Nephron (organoid): ENCODE measurements around the gene TPM4.

ENCODE experiments used
- H3K27ac Mint-ChIP-seq, 3 experiments: 2 replicates each; pipeline ENCODE4 v1.8.0; 2020; ENCODE audit warnings: mixed read lengths in 3 of 3, mild to moderate bottlenecking in 2 of 3, moderate library complexity in 1 of 3
- H3K27me3 Mint-ChIP-seq: 2 replicates; pipeline ENCODE4 v1.8.0; 2021; ENCODE audit warnings: low read depth, mild to moderate bottlenecking, moderate library complexity, mixed read lengths
- H3K36me3 Mint-ChIP-seq: 2 replicates; pipeline ENCODE4 v1.8.0; 2020; ENCODE audit warnings: low read depth, mixed read lengths
- H3K4me1 Mint-ChIP-seq: 2 replicates; pipeline ENCODE4 v1.8.0; 2020; ENCODE audit warnings: mixed read lengths
- H3K4me3 Mint-ChIP-seq, 3 experiments: 2 replicates each; pipeline ENCODE4 v1.8.0; 2020; ENCODE audit warnings: mild to moderate bottlenecking in 3 of 3, mixed read lengths in 3 of 3, moderate library complexity in 2 of 3
- H3K9me3 Mint-ChIP-seq: 2 replicates; pipeline ENCODE4 v1.8.0; 2020; ENCODE audit warnings: mixed read lengths
- TF ChIP-seq, protein P1 (sequence below), 3 experiments: fragments of 200-600 bp; sonication (generic); IDR thresholded peaks; one replicate each; pipeline ENCODE4 v1.5.0; 2021; ENCODE audit warnings: antibody characterized with exemption in 3 of 3; ENCODE audit not compliant: unreplicated experiment in 3 of 3

Gene TPM4

DNA sequence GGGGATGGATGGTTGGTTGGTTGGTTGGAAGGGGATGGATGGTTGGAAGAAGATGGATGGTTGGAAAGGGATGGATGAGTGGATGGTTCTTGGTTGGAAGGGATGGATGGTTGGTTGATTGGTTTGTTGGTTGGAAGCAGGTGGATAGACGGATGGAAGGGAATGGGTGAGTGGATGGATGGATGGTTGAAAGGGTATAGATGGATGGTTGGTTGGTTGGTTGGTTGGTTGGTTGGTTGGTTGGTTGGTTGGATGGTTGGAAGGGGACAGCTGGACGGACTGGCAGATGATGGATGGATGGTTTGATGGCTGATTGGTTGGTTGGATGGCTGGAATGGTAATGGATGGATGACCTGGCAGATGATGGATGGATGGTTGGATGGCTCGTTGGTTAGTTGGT lies 55.4 kb downstream of the TPM4 start:
- H3K36me3 Mint-ChIP-seq = peaks cover 65% of the 10 kb centered on the region
- H3K4me3 Mint-ChIP-seq = no peak overlapping the region
- no peaks in the 10 kb centered on the region for H3K27me3 Mint-ChIP-seq
- H3K4me1 Mint-ChIP-seq = no peaks in the 10 kb centered on the region
- TF ChIP-seq, protein P1, sequence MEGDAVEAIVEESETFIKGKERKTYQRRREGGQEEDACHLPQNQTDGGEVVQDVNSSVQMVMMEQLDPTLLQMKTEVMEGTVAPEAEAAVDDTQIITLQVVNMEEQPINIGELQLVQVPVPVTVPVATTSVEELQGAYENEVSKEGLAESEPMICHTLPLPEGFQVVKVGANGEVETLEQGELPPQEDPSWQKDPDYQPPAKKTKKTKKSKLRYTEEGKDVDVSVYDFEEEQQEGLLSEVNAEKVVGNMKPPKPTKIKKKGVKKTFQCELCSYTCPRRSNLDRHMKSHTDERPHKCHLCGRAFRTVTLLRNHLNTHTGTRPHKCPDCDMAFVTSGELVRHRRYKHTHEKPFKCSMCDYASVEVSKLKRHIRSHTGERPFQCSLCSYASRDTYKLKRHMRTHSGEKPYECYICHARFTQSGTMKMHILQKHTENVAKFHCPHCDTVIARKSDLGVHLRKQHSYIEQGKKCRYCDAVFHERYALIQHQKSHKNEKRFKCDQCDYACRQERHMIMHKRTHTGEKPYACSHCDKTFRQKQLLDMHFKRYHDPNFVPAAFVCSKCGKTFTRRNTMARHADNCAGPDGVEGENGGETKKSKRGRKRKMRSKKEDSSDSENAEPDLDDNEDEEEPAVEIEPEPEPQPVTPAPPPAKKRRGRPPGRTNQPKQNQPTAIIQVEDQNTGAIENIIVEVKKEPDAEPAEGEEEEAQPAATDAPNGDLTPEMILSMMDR (IDR thresholded peaks at IDR 0.05; ENCODE audit: unreplicated experiment in 3 of 3) = no peak
- no peaks in the 10 kb centered on the region for H3K9me3 Mint-ChIP-seq
- H3K27ac Mint-ChIP-seq = no peak overlapping the region

DNA sequence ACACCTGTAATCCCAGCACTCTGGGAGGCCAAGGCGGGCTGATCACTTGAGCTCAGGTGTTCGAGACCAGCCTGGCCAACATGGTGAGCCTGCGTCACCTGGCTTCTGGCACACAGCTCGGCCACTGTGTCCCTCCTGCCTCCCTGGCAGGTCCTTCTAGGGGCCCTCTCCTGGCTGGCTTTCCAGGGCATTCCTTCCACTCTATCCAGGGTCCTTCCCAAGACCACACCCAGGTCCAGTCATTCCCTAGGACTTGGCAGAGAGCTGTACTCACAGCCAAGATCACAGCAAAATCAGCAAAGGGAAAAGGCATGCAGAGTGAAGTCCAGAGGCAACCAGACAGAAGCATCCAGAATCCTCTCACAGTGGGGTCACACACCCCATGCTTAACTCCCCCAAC lies 57.5 kb downstream of the TPM4 start:
- Mint-ChIP-seq H3K4me1 (no peaks in the 10 kb centered on the region), H3K27ac (no peak overlapping the region), H3K9me3 (no peaks in the 10 kb centered on the region), H3K27me3 (no peaks in the 10 kb centered on the region), H3K36me3 (peaks cover 57% of the 10 kb centered on the region), H3K4me3 (no peak overlapping the region)
- TF ChIP-seq, protein P1 (IDR thresholded peaks at IDR 0.05; ENCODE audit: unreplicated experiment in 3 of 3) = no peak

DNA sequence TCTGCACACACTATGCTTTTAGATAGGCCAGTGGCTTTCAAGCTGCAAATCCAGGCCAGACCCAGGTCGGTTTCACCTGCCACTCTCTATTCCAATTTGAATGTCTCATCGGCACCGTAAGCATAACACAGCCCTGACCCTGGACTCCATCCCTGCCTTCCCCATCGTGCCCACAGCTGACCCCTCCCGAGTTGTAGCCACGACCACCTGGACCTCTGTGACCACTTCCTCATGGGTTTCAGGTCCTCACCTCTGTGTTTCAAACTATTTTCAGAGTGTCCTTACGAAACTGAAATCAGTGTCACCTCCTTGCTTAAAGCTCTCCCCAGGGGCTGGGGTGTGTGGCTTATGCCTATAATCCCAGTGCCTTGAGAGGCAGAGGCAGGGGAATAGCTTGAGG lies 58.2 kb downstream of the TPM4 start:
- Mint-ChIP-seq H3K4me1 (no peaks in the 10 kb centered on the region), H3K27me3 (no peaks in the 10 kb centered on the region), H3K9me3 (no peaks in the 10 kb centered on the region), H3K27ac (no peak overlapping the region), H3K4me3 (no peak overlapping the region), H3K36me3 (peaks cover 51% of the 10 kb centered on the region)
- TF ChIP-seq, protein P1 (IDR thresholded peaks at IDR 0.05; ENCODE audit: unreplicated experiment in 3 of 3) = no peak

DNA sequence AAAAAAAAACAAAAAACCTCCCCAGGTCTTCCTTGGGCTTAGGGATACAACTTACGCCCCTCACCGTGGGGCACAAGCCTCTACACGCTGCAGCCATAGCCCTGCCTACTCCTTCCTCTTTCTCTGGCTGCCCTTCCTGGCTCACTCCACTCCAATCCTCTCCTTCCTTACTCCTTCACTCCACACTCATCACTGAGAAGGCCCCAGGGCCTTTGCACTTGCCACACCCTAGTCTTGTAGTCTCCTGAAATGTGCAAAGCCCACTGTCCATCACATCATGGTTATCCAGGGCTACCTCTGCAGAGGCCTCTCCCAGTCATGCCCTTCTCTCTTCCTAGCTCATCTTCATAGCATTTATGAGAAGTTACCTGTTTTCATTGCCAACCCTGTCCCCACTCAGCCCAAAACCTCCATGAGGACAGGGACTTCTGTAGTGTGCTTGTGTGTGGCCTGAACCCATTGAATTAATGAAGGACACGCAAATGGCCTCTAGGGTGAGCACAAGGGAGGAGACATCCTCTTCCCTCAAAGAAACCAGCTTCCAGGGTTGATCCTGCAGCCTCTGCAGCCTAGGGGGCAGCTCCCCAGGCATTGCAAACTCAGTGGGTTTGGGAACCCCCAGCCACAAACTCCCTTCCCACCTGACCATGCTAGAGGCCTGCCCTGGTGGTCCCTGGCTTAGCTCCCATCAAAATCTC lies 59.3 kb downstream of the TPM4 start:
- no peaks in the 10 kb centered on the region for H3K27me3 Mint-ChIP-seq
- H3K9me3 Mint-ChIP-seq = no peaks in the 10 kb centered on the region
- no peak overlapping the region for H3K4me3 Mint-ChIP-seq
- no peak overlapping the region for H3K27ac Mint-ChIP-seq
- TF ChIP-seq, protein P1 (IDR thresholded peaks at IDR 0.05; ENCODE audit: unreplicated experiment in 3 of 3) = no peak
- peaks cover 42% of the 10 kb centered on the region for H3K36me3 Mint-ChIP-seq
- H3K4me1 Mint-ChIP-seq = no peaks in the 10 kb centered on the region

DNA sequence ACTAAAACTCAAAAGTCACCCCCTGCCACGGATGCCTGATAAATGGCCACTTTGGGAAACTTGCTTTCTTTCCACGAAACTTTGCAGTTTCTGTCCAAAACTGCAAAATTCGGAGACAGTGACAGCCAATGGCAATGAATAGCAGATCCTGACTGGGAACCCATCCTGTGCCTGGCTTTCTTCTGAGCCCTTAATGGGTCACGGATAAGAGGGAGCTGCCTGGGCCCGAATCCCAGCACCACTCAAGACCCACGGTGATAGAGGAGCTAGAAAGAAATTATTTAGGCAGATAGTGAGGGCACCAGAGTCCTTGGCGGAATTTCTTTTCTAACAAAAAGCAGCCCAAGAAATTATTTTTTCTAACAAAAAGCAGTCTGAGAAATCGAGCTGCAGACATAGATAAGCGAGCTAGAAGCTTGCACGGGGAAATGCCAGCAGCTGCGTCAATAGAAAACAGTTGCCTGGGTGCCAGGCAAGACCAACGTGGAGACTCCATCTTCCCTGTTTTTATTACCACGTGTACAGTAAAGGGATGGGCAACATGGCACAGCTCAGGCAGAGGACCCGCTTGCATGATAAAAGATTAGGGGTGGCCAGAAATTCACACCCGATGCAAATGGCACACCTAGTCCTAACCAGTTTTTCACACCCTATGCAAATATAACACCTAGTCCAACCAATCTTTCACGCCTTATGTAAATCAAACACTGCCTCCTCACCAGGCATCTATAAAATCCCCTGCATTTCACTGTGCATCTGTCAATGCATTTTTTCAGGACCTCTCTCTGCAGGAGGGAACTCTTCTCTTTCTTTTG lies 60.1 kb downstream of the TPM4 start:
- Mint-ChIP-seq H3K27ac (no peak overlapping the region), H3K36me3 (peaks cover 37% of the 10 kb centered on the region), H3K4me3 (no peak overlapping the region), H3K9me3 (no peaks in the 10 kb centered on the region), H3K27me3 (no peaks in the 10 kb centered on the region), H3K4me1 (no peaks in the 10 kb centered on the region)
- TF ChIP-seq, protein P1 (IDR thresholded peaks at IDR 0.05; ENCODE audit: unreplicated experiment in 3 of 3) = no peak
